ENCODE data around the gene TRIL.

The TRIL gene

GRCh38 chr7:28958235-28958979, at the start of gene TRIL:
TRIL (minus strand) TSS chr7:28958330; CDS start chr7:28958046, 284 bp downstream.
- no peak for DNase-seq (ENCODE audit: low read depth)

GRCh38 chr7:29007127-29007526, 49.0 kb upstream of the TRIL start:
- DNase-seq (ENCODE audit: low read depth) = no peak

- DNase-seq (ENCODE audit: low read depth) = no peak
These were observed 47.7 kb upstream of the TRIL start for GRCh38 chr7:29005829-29006228.

GRCh38 chr7:29005406-29005805, 47.3 kb upstream of the TRIL start:
- DNase-seq (ENCODE audit: low read depth) = no peak

DNA sequence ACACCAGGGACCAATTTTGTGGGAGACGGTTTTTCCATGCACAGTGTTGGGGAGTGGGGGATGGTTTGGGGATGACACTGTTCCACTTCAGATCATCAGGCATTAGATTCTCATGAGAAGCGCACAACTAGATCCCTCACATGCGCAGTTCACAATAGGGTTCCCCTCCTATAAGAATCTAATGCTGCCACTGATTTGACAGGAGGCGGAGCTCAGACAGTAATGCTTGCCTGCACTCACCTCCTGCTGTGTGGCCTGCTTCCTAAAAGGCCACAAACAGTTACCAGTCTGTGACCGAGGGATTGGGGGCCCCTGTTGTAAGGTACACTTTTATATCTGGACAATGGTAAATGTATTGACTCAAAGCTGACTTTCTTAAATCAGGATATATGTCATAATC, 45.6 kb upstream of the TRIL start:
- DNase-seq (ENCODE audit: low read depth) = no peak

- DNase-seq (ENCODE audit: low read depth) = no peak
These were observed 42.6 kb upstream of the TRIL start for GRCh38 chr7:29000717-29001076.

DNA sequence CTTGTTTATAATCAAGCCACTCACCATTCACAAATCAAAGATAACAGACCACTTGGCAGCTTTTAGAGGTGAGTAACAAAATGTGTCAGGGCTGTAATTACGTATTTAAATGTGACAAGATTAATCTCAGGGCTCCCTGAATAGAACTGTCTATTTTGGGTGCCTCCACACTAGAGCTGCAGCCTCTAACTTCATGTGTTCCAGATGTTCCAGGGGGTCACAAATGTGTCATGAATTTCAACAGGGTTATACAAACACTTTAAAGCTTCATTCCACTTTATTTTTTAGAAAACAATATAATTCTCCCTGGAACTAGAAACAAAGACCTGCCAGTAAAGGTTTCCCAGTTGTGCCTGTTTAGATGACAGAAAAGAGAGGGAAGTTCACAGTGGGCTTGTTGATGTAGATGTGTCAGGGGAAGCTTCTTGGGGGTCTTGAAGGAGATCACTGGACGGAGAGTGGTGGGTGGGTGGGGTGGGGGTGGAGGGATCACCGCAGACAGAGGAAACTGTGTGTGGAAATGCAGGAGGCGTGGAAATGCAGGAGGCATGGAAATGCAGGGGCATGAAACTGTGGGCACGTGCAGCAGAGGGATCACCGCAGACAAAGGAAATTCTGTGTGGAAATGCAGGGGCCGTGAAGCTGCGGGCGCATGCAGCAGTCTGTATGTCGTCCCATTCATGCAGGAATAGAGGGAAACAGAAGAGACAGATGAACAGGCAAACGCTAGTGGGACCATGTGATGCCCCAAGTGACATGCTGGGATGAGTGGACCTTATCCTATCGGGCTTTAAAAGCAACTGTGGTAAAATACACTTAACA, 42.0 kb upstream of the TRIL start:
- no peak for DNase-seq (ENCODE audit: low read depth)

- no peak for DNase-seq (ENCODE audit: low read depth)
These were observed 41.3 kb upstream of the TRIL start for GRCh38 chr7:28999427-28999826.

GRCh38 chr7:28998105-28998504, 40.0 kb upstream of the TRIL start:
- no peak for DNase-seq (ENCODE audit: low read depth)

DNA sequence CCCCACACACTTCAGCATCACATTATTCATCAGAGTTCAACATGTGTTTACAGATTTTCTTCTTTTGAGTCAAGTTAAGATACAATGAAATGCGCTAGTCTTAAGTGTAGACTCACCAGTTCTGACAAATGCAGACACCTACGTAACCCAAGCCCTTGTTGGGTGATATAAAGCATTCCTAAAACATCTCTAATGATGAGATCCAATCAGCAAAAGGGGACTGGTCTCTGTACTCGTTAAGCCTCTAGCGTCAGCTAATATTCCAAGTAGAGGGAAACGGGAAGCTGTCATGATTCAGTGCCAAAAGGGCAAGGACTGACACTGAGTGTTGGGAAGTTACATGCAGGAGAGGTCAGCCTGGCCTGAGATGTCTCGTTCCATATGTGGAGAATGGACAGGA, 38.7 kb upstream of the TRIL start:
- no peak for DNase-seq (ENCODE audit: low read depth)

DNA sequence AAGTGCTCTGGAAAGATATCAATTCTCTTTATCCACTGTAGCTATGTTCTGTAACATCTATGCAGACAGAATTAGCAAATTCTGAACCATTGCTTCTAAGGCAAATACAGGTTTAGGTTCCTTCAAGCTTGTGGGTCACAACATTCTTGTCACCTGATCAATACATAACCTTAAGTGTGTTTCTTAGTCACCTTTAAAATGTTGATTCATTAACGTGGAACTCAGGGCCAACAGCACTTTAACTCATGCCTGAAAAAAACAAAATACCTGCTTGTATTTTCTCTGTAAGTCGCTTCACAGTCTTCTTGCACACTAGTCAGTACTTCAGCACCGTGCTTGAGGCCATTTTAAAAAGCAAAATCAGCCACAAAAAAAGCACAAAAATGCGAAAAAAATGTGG, 35.2 kb upstream of the TRIL start:
- no peak for DNase-seq (ENCODE audit: low read depth)

DNA sequence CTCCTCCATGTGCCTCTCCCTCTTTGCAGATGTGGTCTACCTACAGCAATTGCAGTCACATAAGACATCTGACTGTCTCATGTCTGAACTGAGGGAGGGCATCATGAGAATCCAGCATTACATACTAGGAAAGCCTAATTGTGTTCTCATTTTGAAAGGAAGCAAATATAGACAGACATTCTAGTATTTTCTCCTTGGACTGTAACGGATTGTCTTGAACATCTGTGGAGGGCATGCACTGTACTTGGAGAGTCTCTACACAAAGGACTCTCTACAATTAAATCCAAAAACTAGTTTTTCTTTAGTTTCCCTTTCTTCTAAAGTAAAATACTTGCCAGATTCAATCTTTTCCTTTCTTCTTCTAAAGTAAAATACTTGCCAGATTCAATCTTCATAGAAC, 34.7 kb upstream of the TRIL start:
- no peak for DNase-seq (ENCODE audit: low read depth)

- DNase-seq (ENCODE audit: low read depth) = no peak
These were observed 32.2 kb upstream of the TRIL start for GRCh38 chr7:28990200-28990960.

DNA sequence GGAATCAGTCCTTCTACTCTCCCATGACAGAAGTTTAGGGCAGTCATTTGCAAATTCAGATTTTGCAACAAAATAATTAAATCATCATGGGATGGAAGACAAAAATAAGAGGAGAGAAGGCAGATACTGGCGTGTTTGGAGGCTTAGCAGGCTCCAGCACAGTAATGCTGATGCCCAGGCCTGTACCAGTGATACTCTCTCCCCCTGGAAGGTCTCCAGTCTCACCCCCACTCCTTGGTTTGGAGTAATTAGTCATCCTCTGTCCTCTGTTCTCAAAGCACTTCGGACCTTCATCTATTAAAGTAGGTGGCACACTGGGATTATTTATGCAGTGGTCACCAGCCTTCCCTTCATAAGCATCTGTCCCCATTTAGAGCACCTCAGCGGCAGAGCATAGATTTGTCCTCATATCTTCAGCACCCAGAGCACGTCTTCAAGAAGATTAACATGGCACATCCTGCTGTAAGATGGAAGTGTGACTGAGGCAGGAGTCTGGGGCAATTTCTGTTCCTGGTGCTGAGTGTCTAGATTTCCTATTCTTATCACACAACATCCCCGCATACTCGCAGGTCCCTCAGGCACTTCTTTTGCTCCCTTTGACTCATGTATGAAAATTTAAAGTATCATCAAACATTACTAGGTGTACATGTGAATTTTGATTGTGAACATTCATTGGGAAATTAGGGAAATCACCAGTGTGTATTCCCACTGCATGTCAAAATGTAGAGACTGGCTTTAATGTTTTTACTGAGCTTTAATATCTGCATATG, 31.3 kb upstream of the TRIL start:
- no peak for DNase-seq (ENCODE audit: low read depth)

DNA sequence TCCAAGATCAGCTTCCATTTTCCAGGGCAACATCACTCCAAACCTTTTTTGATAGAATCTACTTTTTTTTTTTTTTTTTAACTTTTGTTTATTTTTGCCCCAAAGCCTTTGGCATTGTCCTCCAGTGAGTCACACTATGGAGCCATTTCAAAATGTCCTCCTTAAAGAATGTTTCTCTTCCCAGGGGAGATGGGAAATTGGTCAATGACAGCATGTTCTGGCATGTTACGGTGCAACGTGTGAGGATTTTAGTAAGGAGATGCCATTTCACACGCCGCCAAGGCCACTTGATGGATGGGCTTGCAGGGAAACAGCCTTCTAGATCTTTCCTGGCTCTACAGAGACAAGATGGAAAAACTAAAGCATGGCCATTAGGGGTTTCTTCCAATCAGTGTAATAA, 30.7 kb upstream of the TRIL start:
- DNase-seq (ENCODE audit: low read depth) = no peak

GRCh38 chr7:28988091-28988490, 30.0 kb upstream of the TRIL start:
- DNase-seq (ENCODE audit: low read depth) = no peak

DNA sequence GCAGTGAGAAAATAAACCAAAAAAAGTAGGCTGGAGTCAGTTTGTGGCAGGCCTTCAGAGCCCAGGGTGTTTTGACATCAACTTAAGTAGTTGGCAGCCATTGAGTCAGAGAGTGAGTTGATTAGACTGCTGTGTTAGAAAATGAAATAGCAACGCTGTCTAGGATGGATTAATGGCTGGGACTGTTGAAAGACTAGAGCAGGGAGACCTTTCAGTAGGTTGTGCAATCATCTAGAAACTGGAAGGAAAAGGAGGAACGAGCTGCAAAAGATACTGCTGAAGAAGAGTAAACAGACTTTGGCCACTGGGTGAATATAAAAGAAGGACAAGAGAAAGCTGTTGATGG, 28.6 kb upstream of the TRIL start:
- no peak for DNase-seq (ENCODE audit: low read depth)

DNA sequence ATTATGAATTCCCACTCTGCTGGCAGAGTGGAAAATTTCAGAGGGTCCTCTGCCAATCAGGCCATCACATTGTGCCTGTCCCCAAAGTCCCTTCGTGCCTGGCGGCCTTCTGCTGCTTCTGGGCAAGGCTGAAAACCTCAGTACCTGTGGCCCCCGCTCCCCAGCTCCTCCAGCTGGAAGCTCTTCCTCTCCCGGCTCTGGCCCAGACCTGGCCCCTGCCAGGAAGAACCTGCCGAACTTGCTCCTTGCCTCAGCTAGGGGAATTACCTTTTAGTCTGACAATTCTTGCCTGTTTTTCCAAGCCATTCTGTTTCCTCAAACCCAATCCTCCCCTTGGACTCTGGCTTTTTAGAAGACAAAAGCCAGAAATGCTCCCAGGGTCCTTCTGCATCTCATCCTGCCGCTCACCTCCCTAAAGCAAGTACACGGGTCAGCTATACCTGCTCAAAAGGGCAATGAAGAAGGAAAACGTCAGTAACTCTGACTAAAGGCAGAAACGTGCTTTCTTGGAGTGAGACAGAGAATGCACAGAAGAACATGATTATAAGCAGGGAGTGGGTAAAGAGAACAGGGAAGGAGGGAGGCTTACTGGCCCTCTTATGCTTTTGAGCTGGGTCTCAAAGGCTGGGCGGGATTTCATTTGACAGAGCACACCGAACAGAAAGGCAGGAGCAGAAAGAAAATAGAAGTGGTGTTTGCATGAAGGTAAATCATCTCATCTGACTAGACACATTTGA, 28.1 kb upstream of the TRIL start:
- DNase-seq (ENCODE audit: low read depth) = no peak

GRCh38 chr7:28984631-28985030, 26.5 kb upstream of the TRIL start:
- DNase-seq (ENCODE audit: low read depth) = no peak

DNA sequence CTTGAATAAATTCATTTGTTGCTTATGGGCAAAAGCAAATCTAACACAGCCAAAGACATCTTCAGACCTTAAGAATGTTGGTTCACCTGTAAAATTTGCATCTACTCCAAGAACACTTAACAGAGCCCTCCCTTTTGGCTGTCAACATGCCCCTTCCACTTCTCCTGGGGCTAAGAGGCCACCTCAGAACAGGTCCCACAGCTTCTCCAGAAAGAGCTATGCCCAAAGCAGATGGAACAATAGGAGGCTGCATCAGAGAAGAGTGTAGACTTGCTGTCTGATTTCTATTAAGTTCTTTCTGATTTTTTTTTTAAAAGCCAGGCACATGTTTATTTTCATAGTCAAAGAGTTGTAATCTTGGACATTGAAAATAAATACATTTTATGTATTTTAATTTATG, 26.1 kb upstream of the TRIL start:
- no peak for DNase-seq (ENCODE audit: low read depth)

DNA sequence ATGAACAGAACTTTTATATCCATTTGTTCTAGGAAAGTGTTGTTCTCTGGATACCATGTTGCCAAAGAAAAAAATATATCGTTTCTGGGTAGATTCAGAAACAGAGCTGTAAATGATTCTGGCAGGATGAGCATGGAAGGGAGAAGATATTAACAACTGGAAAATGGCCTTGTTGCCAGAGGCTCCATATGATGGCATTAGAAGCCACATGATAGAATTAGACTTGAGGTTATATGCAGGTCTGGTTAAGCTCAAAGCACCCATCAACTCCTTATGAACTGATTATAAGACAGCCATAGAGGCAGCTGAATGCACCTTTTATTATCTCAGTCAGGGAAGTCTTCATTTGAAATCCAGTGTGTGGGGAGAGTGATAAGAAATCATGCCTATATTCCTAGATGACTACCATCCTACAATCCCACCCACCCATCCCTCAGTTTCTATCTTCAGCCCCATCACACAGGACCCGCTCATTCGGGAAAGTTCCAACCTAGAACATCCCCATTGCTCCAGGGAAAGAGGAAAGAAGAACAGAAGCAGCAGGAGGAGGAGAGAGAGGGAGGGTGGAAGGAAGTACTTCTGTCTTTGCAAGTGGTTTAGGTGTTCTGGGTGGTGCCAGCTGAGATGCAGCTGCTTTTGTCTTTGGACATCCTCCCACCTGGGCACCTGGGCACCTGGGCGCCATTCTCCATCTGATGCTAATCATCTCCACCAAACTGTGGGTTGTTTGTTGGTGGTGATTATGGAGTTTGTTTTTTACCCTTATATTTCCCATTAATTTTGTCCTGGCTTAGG, 25.5 kb upstream of the TRIL start:
- no peak for DNase-seq (ENCODE audit: low read depth)

Data from stimulated activated CD8-positive, alpha-beta memory T cell treated with anti-CD3 and anti-CD28 coated beads, Interleukin-7, amount 100 ng/mL, for 24 hours (primary cell).